Suprapubic skin (tissue), 4 donors: ENCODE measurements around the gene CENPN.

Source experiments
- POLR2A ChIP-seq, 2 donors: fragments of 450-650 bp; IDR thresholded peaks; one replicate each; pipeline ENCODE4 v1.6.1; 2017; ENCODE audit warnings: antibody characterized with exemption in 2 of 2, mild to moderate bottlenecking in 2 of 2, moderate library complexity in 2 of 2
- POLR2AphosphoS5 ChIP-seq, 3 donors: sonication (generic); formaldehyde crosslinking; IDR thresholded peaks; one replicate each; pipeline ENCODE4 v1.6.1; 2017; ENCODE audit warnings: antibody characterized with exemption in 3 of 3
- TF ChIP-seq, protein P1 (sequence below), 2 donors: fragments of 200-600 bp in 1 of 2; fragments of 450-650 bp in 1 of 2; sonication (generic) in 1 of 2; IDR thresholded peaks; one replicate each; pipeline ENCODE4 v1.5.1; 2016 to 2019; ENCODE audit warnings: antibody characterized with exemption in 2 of 2, mild to moderate bottlenecking in 1 of 2, moderate library complexity in 1 of 2

DNA sequence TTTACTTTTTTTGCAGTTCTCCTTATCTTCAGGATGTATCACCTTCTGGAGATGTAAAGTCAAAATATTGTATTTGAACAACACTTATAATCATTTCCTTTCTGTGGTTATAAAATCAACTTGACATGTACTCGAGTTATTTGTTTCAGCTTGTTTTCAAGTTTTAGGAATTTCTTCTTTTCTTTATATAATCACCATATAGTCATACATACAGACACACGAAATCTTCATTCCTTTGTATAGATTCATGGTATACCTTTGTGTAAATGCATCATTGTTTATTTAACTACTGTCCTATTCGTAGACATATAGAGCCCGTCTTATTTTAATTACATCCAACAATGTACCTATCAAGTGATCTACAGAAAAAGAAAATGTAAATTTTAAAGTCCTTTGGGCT is 40.4 kb upstream of the CENPN start:
- TF ChIP-seq, protein P1, sequence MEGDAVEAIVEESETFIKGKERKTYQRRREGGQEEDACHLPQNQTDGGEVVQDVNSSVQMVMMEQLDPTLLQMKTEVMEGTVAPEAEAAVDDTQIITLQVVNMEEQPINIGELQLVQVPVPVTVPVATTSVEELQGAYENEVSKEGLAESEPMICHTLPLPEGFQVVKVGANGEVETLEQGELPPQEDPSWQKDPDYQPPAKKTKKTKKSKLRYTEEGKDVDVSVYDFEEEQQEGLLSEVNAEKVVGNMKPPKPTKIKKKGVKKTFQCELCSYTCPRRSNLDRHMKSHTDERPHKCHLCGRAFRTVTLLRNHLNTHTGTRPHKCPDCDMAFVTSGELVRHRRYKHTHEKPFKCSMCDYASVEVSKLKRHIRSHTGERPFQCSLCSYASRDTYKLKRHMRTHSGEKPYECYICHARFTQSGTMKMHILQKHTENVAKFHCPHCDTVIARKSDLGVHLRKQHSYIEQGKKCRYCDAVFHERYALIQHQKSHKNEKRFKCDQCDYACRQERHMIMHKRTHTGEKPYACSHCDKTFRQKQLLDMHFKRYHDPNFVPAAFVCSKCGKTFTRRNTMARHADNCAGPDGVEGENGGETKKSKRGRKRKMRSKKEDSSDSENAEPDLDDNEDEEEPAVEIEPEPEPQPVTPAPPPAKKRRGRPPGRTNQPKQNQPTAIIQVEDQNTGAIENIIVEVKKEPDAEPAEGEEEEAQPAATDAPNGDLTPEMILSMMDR (IDR thresholded peaks at IDR 0.05) = no peak
- TF ChIP-seq POLR2A (IDR thresholded peaks at IDR 0.05) (no peak), POLR2AphosphoS5 (IDR thresholded peaks at IDR 0.05) (no peak)
